GM18909 (cell line): ENCODE measurements around the gene MRC2.
"Not testable (repeated sequence)": the region's sequence is repeated elsewhere in the genome, so short reads cannot be mapped to it uniquely, and the experiment has no call there.

ENCODE experiments used
- ATAC-seq: cut with Tn5 transposase; IDR thresholded peaks from one replicate; pipeline ENCODE4 v1.9.1; 2021; ENCODE audit warnings: mild to moderate bottlenecking; ENCODE audit not compliant: unreplicated experiment, poor library complexity

The MRC2 gene

GRCh38 chr17:62611292-62611691, 16.2 kb upstream of the MRC2 start:
- peak; percentile 86 for ATAC-seq

- ATAC-seq, result peak; percentile 36
Observed at GRCh38 chr17:62611728-62612127, 15.7 kb upstream of the MRC2 start.

GRCh38 chr17:62612289-62612688, 15.2 kb upstream of the MRC2 start:
- not testable (repeated sequence) for ATAC-seq

DNA sequence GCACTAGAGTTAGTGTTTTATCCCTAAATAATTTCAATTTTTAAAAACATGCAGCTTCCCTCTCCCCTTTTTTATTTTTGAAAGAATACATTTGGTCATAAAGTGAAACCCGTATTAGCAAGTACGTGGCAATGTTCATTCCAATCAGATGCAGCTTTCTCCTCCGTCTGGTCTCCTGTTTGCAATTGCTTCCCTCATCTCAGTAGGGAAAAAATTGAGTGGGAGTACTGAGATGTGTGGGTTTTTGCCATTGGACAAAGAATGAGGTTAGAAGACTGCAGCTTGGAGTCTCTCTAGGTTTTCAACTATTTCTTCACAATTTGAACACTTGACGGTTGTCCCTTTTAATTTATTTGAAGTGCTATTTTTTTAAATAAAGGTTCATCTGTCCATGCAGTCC, 14.4 kb upstream of the MRC2 start:
- not testable (repeated sequence) for ATAC-seq

DNA sequence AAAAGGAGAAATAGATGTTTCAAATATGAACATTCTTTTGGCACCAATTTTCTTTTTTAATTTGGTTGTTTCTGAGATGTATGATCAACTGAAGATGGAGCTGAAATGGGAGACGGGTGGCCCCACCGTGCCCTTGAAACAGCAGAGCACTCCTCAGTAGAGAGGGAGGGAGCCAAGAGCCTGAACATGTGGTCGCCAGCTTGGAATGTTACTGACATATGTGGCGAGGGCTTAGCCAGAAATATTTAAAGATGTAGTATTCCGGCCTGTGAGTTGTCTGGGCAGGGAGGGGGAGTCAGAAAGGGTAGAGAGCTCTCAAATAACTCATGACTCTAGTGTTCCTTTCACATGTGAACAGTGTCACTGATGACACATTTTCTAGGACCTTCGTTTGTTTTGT, 13.3 kb upstream of the MRC2 start:
- no peak for ATAC-seq

DNA sequence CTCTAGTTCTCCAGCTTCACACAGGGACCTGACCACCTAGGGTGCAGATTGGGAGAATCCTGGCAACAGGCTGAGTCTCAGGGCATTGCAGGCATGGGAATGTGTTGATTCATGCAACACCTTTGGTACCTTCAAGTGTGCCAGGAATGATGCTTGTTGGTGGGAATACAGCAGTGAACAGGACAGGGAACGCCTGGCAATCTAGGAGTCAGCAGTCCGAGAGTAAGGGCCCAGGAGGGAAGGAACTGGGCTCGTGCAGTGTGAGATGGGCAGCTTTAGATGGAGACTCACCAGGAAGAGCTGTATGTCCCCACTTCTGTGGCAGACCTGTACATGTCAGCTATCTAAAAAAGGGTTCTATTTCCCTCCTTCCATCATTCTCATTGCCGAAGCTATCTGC, 12.0 kb upstream of the MRC2 start:
- no peak for ATAC-seq

DNA sequence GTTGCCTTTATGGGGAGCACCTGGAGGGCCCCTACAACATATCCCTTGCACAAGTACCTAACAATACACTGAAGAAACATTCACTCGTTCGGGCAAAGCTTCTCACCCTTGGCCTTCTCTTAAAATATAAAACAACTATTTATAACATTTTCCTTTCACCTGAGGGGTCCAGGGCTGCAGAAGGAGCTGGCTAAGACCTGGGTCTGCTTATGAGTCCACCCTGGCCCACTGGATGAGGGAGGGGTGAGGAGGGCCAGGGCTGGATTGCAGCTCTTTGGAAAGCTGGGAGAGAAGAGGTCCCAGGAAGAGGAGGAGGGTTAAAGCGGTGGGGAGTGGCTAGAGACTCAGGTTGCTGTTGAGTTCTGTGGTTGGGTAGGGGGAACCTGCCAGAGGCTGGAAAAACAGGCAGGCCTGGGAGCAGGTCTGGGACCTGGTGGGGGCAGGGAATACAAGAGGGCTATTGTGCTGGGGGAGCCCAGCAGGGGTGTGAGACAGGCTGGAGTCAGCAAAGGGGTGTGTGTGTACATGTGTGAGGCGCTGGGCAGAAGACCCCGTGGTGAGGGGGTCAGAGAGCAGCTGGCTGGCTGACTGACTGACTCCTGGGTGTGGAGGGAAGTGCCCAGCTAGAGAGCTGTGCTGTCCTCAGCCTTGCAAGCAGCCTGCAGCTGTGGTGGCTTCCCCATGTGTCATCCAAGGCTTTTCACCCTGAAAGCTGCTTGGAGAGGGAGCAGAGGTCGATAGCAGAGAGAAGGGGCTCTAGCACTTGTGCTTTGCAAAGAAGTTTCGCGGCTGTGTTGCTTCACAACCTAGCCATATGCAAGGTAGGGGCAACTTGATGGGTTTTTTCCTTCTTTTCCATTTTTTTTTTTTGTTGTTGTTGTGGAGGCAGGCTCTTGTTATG, 10.2 kb upstream of the MRC2 start:
- no peak for ATAC-seq

- ATAC-seq, result no peak
Observed at GRCh38 chr17:62617894-62618472, 9.5 kb upstream of the MRC2 start.

GRCh38 chr17:62618647-62619416, 8.6 kb upstream of the MRC2 start:
- no peak for ATAC-seq

- ATAC-seq, result no peak
Observed at GRCh38 chr17:62619417-62620155, 7.9 kb upstream of the MRC2 start.

- ATAC-seq, result no peak
Observed at GRCh38 chr17:62621223-62621622, 6.2 kb upstream of the MRC2 start.

DNA sequence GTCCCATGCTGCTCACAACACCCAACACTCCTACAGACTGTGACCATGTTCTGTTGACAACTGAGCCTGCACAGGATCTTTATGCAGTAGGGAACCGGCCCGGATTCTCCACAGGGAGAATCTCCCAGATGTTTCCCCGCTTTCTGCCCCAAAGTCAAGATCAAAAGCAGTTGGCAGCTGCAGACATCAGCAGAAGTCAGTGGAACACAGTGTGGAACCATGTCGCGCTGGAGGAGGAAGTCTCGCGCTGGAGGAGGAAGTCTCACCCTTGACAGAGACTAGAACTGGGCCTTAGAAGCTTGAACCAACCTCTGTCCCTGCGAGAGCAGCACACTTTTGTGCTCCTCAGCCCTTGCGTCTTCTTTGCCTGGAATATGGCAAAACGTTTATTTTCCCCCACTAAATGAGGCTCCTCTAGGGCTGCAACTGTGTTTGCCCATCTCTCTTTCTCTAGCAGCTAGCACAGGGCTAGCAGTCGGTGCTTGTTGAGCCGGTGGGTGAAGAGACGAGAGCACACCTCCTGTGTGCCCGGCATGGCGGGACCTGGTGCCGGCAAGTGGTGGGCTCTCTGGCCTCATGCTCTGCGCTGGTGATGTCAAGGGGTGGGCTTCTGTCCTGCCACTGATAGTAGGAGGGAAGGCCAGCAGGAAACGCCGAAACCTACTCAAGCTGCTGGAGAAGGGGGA, 2.1 kb upstream of the MRC2 start:
- no peak for ATAC-seq

GRCh38 chr17:62625870-62626200, 1.6 kb upstream of the MRC2 start:
- ATAC-seq, result no peak

GRCh38 chr17:62626719-62627218, 701 bp upstream of the MRC2 start:
- no peak for ATAC-seq

DNA sequence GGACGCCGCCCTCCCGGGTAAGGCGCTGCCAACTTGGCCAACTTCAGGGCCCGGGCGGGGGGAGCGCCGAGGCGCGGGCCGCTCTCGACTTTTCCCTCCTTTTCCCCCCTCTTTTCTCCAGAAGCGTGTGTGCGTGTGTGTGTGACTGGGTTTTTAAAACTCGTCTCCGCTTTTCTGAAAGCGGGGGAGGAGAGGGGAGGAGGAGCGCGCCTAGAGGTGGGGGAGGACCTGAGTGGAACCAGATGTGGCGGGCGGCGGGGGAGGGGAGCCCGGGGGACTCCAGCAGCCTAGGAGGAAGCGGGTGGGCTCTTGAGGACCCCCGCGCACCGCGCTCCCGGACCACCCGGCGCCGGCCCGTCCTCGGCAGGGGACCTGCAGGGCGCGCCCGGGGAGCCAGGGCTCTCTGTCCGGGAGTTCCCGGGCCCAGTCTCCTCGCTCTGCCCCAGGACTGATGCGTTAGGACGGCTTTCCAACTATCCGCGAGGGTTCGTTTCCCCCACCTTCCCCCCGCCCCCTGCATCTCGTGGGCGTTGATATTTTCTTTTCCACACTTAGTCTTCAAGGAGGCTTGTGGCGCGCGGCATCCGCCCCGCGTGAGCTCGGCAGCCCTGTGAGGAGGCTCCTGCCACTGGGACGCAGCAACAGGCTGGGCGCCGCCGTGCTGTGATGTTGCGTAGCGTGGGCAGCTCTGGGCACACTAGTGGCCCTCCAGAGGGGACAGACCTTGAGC, 599 bp downstream of the MRC2 start:
- no peak for ATAC-seq

GRCh38 chr17:62628831-62629555, 1.5 kb downstream of the MRC2 start:
- no peak for ATAC-seq

DNA sequence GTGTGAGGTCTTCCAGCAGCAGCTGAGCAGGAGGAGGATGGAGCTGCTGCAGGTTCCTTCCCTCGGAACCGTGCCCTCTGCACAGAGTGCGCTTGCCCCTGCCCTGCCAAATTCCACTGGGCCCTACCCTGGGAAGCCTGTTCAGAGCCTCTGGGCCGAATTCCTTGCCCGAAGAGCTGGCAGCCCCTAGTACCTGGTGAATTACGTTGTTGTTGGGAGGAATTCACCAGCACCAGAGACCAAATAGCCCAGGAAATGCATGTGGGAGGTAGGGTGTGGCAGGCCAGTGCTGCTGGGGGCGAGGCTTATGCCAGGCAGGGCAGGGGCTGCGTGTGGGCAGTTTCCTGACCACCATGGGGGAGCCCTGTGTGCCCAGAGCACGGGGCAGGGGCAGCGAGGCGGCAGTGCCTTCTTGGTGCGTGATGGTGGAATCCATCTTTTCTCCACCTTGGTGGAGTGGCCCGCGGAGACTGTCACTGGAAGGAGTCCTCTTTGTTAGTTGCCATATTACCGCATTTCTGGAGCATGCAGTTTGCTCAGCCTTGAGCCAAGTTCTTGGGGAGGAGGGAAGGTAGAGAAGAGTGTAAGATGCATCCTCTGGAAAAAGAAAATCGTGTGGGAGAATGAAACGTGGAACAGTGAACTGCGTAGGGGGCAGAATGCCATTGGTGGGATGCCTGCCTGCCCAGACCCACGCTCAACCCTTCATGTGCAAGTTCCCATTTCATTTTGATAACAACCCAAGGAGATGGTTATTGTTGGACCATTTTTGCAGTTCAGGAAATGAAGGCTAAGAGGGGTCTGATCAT, 2.3 kb downstream of the MRC2 start:
- ATAC-seq, result no peak
